ENCODE measurements around the gene CHST11.

DNA sequence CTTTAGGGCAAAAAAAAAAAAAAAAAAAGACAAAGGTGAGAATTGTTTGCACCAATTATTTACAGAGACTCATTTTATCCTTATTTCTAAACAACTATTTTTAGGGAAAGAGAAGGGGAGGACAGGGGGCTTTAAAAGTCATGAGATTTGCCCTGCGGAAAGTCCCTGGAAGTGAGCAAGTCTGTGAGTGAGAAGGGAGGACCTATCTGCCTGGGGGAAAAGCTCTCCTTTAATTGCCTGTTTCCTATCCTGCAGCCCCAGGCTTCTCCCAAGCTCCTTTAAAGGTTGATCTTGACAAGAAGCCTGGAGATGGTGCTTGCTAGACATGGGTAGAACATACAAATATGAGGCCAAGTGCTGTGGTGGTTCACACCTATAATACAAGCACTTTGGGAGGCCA lies 8.3 kb upstream of the CHST11 start:
- TF ChIP-seq, protein P1, sequence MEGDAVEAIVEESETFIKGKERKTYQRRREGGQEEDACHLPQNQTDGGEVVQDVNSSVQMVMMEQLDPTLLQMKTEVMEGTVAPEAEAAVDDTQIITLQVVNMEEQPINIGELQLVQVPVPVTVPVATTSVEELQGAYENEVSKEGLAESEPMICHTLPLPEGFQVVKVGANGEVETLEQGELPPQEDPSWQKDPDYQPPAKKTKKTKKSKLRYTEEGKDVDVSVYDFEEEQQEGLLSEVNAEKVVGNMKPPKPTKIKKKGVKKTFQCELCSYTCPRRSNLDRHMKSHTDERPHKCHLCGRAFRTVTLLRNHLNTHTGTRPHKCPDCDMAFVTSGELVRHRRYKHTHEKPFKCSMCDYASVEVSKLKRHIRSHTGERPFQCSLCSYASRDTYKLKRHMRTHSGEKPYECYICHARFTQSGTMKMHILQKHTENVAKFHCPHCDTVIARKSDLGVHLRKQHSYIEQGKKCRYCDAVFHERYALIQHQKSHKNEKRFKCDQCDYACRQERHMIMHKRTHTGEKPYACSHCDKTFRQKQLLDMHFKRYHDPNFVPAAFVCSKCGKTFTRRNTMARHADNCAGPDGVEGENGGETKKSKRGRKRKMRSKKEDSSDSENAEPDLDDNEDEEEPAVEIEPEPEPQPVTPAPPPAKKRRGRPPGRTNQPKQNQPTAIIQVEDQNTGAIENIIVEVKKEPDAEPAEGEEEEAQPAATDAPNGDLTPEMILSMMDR (IDR thresholded peaks at IDR 0.05; ENCODE audit: insufficient read depth, low read length, poor library complexity, severe bottlenecking): no peak
- no peak for TF ChIP-seq EZH2phosphoT487 (conservative IDR thresholded peaks at IDR 0.05; ENCODE audit: low read length)
